ENCODE measurements around the gene ARSG. TPM values are rescaled to one million over a fixed set of nuclear protein-coding genes. Genes with fewer than 3 reads are reported as not detected.

Gene ARSG
- total and polyA plus RNA-seq, 2 of the 13 experiments (the other 11 are each of a cell fraction or from before 2014, with no cell fraction given) = 3.7 to 15.2 TPM

- TF ChIP-seq ZNF318 (CRISPR knock-in tag; IDR thresholded peaks at IDR 0.05) (no peak), ZNF766 (CRISPR knock-in tag; IDR thresholded peaks at IDR 0.05; ENCODE audit: borderline replicate concordance) (no peak), SRY (CRISPR knock-in tag; IDR thresholded peaks at IDR 0.05) (no peak)
These were observed 50.2 kb downstream of the ARSG start (continued) for GRCh38 chr17:68341482-68341881.

- DNase-seq (ENCODE audit: low spot score) (no peak), ATAC-seq (no peak; the same call in 2 of the 3 replicates), FAIRE-seq (no peak)
- no peaks in the 10 kb centered on the region for H3K79me2 ChIP-seq (ENCODE audit: insufficient read depth, low read length)
- H3K9ac ChIP-seq (ENCODE audit: insufficient read depth, low read depth, low read length) = no peak overlapping the region
- H3K9me3 ChIP-seq (ENCODE audit: low read length) = no peaks in the 10 kb centered on the region
- ChIA-PET CTCF (ENCODE audit: low intra/inter-chr PET ratio, low total read pairs) (no interaction called here), POLR2A (interaction anchor here (1.3 kb wide), 1 partner anchor 39 kb away, joined by 3 read pairs; no protein-coding TSS in a partner anchor)
- H3K27me3 ChIP-seq (ENCODE audit: control insufficient read depth in 1 of 2, insufficient read depth in 2 of 2, low read length in 2 of 2) = no peaks in the 10 kb centered on the region
- H3K4me3 ChIP-seq (replicated peaks in 1 of 3; ENCODE audit: insufficient read depth in 1 of 3, low read depth in 2 of 3, low read length in 3 of 3) = no peak overlapping the region
- WGBS (ENCODE audit: low lambda C conversion rate) = 86% methylated on average over 5 of the region's 5 CpGs
- H3K27ac ChIP-seq (ENCODE audit: extremely low read length, insufficient read depth, low read length) = no peak overlapping the region
- no peak overlapping the region for H2AFZ ChIP-seq (ENCODE audit: low read length)
- peaks cover 27% of the 10 kb centered on the region for H3K4me1 ChIP-seq (ENCODE audit: insufficient read depth, low read length)
- in situ Hi-C loops (cut with HindIII; ENCODE audit: extremely low pct_ligation_motif_present, low pct_unique_long_range_greater_than_20kb) = no loop called here
- intact Hi-C loops (cut with micrococcal nuclease; ENCODE audit: unreplicated experiment) = no loop called here
- H3K4me2 ChIP-seq (ENCODE audit: low read depth, low read length) = no peak overlapping the region
- no peaks in the 10 kb centered on the region; a peak in 1 of 5 replicates for H3K36me3 ChIP-seq (replicated peaks in 1 of 2; ENCODE audit: control insufficient read depth in 1 of 2, insufficient read depth in 2 of 2, low read length in 2 of 2)
- H4K20me1 ChIP-seq (ENCODE audit: insufficient read depth, low read length) = no peaks in the 10 kb centered on the region
- BruUV-seq (replicated peaks) = no TSS peak
- no peak for TF ChIP-seq NFKBIZ (CRISPR knock-in tag; IDR thresholded peaks at IDR 0.05)
- no peak for TF ChIP-seq ZNF629 (CRISPR knock-in tag; conservative IDR thresholded peaks at IDR 0.05)
- no peak for TF ChIP-seq MXD1 (CRISPR knock-in tag; IDR thresholded peaks at IDR 0.05)
- no peak for TF ChIP-seq KAT7 (CRISPR knock-in tag; IDR thresholded peaks at IDR 0.05; ENCODE audit: borderline replicate concordance)
- TF ChIP-seq ZFP90 (CRISPR knock-in tag; IDR thresholded peaks at IDR 0.05; ENCODE audit: borderline replicate concordance) = no peak
- no peak for TF ChIP-seq EEA1 (CRISPR knock-in tag; IDR thresholded peaks at IDR 0.05; ENCODE audit: borderline replicate concordance)
- TF ChIP-seq SCMH1 (CRISPR knock-in tag; IDR thresholded peaks at IDR 0.05; ENCODE audit: borderline replicate concordance) = no peak
- TF ChIP-seq NFE2 (CRISPR knock-in tag; IDR thresholded peaks at IDR 0.05) = no peak
- no peak for TF ChIP-seq SATB2 (CRISPR knock-in tag; IDR thresholded peaks at IDR 0.05)
- no peak for TF ChIP-seq ERF (CRISPR knock-in tag; IDR thresholded peaks at IDR 0.05)
- TF ChIP-seq TFE3 (CRISPR knock-in tag; IDR thresholded peaks at IDR 0.05) = no peak
- no peak for TF ChIP-seq ZNF20 (CRISPR knock-in tag; IDR thresholded peaks at IDR 0.05)
These were observed 52.7 kb downstream of the ARSG start for GRCh38 chr17:68343976-68344375.
